ENCODE results near the gene BDH1.
"Not testable (repeated sequence)": the region's sequence is repeated elsewhere in the genome, so short reads cannot be mapped to it uniquely, and the experiment has no call there.

Gene BDH1

DNA sequence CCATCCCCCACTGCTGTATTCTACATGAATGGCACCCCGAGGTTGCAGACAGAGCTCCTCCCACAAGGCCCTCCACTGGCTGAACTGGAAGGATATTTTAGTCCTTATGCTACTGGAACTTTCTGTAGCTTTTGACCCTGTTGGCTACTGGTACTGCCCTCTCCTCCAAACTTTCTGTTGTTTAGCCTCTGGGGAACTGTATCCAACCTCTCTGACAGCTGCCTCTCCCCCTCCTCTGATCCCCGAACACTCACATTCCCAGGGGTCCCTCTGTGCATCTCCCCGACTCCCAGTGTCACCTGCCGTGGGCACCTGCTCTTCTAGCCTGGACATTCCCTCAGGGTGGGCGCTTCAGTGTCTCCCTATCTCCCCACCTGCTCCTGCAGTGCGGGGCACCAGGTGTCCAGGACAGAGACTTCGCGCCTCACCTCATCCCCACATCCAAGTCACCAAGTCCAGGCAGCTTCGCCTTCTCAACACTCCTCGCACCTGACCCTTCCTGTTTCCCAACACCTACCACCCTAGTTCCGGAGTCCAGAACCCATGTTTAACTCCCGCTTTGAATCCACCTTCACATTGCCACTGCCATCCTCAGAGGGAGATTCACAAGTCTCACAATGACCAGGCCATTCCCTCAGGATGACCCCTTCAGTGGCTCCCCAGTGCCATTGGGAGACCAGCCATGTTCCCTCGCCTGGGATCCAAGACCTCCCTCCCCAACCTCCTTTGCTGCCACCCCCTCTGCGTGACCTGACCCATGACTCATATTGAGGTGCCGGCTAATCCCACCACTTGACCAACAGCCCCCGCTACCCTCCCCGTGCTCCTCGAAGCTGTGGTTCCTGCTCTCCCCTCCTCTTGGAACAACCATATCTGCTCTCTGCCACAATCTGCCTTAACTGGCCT lies 34.2 kb downstream of the BDH1 start:
- no peak for DNase-seq (ENCODE audit: low read depth in 1 of 2, low spot score in 1 of 2)

DNA sequence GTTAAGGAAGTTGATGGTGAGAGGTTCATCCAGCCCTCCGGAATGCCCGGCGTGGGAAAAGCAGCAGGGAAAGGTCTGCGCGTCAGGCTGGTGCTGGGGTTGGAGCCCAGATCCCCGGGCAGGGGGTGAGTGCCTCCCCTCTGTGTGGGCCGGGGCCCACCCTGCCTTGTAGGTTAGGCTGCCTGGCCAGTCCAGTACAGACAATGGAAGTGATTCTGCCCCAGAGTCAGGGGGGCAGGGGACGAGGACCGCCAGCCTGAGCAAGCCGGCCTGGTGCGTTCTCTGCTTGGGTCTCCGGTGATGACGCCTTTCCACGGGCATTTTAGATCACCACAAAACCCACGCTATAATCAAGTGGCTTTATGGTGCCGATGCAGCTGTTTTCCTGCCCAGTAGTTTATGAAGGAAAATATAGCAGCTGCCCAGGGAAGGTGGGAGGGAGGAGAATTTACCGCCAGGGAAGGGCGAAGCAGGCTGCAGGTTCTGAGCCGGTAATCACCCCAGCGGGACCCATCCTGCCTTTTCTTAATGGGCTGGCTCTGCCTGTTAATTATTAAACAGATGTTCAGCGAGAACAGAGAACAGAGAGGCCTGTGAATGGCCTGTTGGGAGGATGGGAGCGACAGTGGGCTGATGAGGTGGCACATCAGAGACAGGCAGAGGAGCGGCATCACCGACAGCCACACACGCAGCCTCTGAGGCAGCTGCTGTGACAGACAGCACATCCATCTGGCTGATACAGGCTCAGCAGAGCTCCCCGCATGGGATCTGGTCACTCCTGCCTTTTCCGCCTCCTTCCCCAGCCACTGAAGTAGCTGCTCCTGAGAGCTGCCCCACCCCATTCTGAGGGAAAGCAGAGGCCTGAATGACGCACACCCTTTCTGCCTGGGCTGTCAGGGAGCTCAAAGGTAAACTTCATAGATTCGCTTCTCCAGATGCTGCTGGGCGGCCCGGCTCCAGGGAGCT lies 35.2 kb downstream of the BDH1 start:
- no peak for DNase-seq (ENCODE audit: low read depth in 1 of 2, low spot score in 1 of 2)

DNA sequence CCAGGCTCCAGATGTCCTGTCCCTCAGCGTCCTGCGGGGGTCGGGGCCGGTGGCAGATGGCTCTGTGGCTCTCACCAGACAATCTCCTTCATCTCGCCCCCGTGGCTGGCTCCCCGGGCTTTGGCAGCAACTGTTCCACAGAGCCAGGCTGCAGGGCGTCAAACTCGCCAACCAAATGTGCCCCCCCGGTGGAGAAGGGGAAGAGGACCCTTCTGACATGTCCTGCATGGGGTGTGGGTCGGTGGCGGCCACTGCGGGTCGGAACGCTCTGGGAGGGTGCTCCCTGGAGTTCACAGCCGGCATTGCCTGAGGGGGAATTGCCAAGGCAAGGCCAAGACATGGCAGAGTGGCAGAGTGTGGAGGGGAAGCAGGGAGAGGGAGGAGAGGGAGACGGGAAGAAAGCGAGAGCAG lies 36.0 kb downstream of the BDH1 start:
- no peak for DNase-seq (ENCODE audit: low read depth in 1 of 2, low spot score in 1 of 2)

DNA sequence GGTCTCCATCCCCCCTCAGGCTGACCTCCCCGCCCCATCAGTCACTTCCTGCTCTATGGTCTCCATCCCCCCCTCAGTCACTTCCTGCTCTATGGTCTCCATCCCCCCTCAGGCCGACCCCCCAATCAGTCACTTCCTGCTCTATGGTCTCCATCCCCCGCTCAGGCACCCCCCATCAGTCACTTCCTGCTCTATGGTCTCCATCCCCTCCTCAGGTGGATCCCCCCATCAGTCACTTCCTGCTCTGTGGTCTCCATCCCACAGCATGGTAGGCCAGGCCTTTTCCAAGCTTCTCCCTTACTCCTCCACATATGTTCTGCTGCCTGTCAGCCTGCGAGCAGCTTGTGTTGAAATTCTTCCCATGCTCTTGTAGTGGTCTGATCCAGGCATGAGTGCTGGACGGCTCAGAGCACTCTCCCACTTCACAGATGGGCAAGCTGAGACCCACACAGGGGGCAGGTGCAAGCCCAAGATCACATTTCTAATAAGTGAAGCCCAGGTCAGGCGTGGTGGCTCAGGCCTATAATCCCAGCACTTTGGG lies 36.8 kb downstream of the BDH1 start:
- DNase-seq (ENCODE audit: low read depth in 1 of 2, low spot score in 1 of 2): no peak

DNA sequence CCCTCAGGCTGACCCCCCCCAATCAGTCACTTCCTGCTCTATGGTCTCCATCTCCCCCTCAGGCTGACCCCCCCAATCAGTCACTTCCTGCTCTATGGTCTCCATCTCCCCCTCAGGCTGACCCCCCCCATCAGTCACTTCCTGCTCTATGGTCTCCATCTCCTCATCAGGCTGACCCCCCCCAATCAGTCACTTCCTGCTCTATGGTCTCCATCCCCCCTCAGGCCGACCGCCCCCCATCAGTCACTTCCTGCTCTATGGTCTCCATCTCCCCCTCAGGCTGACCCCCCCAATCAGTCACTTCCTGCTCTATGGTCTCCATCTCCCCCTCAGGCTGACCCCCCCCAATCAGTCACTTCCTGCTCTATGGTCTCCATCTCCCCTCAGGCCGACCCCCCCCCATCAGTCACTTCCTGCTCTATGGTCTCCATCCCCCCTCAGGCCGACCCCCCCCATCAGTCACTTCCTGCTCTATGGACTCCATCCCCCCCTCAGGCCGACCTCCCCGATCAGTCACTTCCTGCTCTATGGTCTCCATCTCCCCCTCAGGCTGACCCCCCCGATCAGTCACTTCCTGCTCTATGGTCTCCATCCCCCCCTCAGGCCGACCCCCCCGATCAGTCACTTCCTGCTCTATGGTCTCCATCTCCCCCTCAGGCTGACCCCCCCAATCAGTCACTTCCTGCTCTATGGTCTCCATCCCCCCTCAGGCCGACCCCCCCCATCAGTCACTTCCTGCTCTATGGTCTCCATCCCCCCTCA lies 37.7 kb downstream of the BDH1 start:
- not testable (repeated sequence) for DNase-seq (ENCODE audit: low read depth in 1 of 2, low spot score in 1 of 2)

DNA sequence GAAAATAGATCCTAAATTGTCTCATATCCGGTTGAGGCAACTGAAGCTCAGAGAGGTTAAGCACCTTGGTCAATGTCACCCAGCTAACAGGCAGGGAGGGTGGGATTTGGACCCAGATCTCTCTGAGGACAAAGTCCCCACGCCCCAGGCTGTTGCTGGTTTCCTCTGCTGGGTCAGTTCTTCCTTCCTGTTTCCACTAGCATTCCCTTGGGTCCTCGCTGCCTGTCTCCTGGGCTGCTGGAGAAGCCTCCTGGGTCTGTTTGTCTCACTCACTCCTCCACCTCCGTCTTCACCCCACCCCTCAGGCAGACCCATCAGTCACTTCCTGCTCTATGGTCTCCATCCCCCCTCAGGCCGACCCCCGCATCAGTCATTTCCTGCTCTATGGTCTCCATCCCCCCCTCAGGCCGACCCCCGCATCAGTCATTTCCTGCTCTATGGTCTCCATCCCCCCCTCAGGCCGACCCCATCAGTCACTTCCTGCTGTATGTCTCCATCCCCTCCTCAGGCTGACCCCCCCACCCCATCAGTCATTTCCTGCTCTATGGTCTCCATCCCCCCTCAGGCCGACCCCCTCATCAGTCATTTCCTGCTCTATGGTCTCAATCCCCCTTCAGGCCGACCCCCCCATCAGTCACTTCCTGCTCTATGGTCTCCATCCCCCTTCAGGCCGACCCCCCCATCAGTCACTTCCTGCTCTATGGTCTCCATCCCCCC lies 38.7 kb downstream of the BDH1 start:
- not testable (repeated sequence) for DNase-seq (ENCODE audit: low read depth in 1 of 2, low spot score in 1 of 2)

DNA sequence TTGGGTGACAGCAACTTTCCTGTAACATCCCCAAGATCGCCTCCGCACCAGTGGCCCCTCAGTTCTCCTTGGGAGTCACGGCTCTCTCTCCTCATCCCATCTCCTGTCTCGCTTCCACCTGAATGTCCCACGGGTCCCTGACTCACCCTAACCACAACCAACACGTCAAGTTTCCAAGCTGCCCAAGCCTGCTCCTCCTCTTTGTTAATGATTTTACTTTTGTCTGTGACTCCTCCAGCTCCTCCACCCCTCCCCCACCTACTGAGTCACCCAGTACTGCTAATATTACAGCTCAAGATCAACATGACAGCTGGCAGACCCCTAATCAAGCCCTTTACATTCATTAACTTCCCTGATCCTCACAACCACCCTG lies 39.3 kb downstream of the BDH1 start:
- no peak for DNase-seq (ENCODE audit: low read depth in 1 of 2, low spot score in 1 of 2)

DNA sequence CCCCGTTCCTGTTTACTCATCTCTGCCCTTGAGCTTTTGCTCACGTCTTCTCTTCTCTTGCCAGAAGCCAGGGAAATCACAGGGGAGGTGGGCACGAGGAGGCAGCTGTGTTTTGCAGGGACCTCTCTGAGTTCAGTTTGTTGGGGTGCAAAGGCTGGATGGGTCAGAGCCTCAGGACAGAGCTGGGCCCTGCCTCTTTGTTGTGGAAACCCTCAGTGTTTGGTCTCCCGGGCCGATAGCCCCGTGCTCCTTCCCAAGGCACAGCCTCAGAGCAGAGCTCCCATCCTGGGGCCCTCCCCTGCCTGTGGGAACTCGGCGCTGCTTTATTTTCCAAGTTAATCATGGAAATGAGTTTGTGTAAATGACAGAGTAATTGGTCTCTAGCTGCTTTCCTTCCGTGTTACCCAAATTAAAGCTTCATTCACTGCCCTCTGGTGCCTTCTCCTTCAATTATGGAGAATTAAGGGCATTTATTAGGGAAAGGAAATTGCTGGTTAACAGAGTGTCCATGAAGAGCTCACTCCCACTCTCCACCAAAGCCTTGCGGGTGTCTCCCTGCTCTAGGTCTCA lies 40.9 kb downstream of the BDH1 start:
- no peak for DNase-seq (ENCODE audit: low read depth in 1 of 2, low spot score in 1 of 2)

DNA sequence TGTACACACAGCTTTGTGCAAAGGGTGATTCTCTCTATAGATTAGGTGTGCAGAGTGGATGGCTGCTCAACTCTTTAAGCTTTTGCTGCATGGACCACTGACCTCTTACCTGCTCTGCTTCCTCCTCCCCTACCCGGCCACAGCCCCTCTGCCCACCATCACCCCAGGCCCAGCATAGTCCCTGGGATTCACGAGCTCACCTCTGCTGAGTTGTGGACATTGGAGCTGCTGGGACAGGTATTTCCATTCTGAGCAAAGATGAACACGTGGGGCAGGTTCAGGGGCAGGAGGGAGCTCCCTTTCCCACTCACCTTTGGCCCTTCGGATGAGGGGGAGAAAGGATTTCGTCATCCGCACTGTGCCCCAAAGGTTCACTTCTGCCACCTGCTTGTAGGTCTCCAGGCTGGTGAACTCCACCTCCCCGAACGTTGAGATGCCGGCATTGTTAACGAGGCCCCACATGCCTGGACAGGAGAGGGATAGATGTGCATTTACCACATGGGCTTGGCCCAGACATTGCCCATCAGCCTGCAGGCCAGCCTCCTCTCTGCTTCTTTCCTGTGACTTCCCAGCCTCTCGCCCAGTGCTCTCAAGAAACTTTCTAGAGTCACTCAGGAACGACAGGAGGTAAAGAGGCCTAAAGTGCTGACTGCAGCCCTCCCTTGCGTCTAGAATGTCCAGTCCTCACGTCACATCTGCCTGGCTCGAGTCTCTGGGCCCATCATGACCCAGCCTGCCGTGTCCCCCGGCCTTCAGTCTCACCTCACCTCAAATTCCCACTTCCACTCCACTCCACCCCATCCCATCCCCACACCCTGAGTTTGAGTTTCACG lies 41.6 kb downstream of the BDH1 start:
- DNase-seq (ENCODE audit: low read depth in 1 of 2, low spot score in 1 of 2): no peak

DNA sequence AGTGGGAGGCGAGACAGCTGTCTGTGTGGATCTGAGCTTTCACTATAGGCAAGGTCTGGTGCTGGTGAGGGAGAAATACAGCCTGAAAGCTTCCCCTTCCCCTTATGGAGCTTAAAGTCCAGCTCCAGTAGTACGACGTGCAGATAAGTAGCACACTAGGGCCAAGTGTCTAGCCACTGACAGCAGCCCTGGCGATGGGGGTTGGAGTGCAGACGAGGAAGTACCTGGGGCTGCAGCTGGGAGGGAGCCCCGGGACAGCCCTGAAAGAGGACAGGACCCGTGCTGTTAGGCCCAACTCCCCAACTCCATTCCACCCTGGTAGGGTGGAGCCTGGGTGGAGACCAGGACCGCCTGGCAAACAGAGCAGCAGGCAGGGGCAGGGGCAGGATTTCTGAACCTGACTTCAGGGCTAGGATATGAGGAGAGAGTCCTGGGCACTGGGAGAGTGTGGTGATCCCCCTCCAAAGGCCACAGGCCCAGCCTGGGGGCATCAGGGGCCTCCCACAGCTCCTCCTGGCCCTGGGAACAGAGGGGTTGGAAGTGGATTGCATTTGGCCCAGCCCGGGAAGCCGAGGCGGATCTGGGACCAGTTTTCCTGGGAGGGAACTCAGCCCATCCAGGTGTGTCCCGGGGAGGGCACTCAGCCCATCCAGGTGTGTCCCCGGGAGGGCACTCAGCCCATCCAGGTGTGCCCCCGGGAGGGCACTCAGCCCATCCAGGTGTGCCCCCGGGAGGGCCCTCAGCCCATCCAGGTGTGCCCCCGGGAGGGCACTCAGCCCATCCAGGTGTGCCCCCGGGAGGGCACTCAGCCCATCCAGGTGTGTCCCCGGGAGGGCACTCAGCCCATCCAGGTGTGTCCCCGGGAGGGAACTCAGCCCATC lies 42.8 kb downstream of the BDH1 start:
- DNase-seq (ENCODE audit: low read depth in 1 of 2, low spot score in 1 of 2): no peak

DNA sequence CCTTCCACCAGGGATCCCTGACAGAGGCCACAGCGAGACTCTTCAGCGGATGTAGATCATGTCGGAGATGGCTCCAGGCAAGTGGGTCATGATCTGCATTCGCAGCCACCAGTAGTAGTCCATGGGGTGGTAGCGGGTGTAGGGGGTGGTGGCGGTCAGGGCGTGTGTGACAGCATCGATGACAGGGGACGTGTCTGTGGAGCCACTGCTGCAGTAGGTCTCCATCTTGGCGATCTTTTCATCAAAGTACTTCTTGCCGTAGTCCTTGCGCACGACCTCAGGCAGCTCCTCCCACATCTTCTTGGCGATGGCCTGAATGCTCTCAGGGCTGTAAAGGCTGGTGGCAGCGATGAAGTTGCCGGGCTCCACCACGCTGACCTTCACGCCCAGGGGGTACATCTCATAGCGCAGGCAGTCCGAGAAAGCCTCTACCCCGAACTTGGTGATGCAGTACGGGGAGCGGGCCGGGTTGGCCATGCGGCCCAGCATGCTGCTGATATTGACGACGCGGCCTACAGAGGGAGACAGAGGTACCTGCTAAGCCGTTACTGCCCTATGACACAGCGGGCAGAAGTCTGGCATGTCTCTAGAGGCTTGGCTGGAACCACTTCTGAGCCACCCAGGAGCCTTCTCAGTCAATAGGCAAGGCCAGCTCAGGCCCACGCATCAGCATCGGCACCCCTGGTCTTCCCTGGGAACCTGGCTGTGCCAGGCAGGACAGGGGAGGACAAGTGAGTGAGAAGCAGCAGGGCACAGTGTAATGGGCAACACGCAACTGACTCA lies 43.7 kb downstream of the BDH1 start:
- no peak for DNase-seq (ENCODE audit: low read depth in 1 of 2, low spot score in 1 of 2)

DNA sequence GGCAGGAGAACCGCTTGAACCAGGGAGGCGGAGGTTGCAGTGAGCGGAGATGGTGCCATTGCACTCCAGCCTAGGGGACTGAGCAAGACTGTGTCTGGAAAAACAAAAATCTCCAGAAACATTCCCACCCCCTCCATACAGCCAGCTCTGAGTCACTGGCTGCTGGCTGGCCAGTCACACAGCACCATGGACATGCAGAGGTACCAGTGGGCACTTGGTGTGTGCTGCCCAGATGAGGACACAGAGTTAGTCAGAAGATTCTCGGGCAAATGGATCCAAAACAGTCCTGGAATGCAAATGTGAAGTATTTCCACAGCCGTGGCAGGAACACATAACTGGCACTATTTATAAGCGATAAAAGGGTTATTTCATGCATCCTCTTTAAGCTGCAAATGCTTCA lies 44.6 kb downstream of the BDH1 start:
- DNase-seq (ENCODE audit: low read depth in 1 of 2, low spot score in 1 of 2): no peak

DNA sequence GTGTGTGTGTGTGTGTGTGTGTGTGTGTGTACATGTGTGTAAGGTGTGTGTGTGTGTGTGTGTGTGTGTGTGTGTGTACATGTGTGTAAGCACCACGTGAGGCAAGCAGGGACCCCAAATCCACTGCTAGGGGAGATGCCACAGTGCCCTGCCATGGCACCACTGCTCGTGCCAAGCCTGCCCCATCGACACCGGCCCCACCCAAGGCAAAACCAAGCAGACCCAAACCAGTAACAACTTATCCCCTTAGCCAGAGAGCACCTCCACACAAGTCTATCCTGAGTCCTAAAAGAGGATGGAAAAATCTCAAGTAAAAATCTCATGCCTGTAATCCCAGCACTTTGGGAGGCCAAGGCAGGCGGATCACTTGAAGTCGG lies 45.1 kb downstream of the BDH1 start:
- no peak for DNase-seq (ENCODE audit: low read depth in 1 of 2, low spot score in 1 of 2)

DNA sequence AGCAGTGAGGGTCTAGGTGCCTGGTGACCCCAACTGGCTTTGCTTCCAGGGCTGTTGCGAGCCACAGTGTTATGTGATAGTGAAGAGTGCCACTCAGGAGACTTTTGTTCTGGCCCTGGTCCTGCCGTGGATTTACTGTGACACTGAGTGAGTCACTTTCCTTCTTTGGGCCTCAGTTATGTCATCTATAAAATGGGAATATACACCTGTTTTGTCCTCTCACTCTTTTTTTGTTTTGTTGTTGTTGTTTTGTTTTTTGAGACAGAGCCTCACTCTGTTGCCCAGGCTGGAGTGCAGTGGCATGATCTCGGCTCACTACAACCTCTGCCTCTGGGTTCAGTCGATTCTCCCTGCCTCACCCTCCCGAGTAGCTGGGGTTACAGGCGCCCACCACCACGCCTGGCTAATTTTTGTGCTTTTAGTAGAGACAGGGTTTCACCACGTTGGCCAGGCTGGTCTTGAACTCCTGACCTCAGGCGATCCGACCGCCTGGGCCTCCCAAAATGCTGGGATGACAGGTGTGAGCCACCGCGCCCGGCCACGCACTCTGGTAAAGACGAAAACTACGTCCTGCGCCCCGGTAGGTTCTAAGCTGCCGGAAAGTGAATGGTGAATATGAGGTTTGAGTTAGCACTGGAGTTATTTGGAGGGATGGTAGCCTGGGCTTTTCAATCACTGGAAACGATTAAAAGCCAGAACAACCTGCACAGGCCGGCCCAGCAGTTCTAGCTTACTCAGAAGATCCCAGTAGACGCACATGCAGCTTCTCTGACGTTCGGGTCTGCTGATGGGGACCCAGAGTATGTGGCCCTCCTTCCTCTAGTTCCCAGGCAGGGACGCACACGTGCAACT lies 46.6 kb downstream of the BDH1 start:
- no peak for DNase-seq (ENCODE audit: low read depth in 1 of 2, low spot score in 1 of 2)

DNA sequence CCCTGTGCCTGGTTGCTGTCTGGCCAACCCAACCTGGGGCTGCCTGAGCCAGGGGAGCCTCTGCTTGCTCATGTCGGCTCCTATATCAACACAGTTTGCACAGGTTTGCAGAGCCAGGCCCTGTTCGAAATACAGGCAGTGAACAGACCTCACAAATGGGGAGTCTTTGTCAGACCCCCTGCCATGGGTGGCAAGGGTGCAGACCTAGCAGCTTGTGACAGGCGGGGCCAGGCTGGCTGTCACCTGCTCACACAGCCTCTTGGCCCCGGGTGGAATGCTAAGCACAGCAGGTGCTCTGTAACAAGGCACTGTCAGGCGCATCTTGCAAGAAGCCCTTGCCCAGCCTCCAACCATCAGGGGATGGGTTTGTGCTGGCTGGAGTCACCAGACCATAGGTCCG lies 47.3 kb downstream of the BDH1 start:
- no peak for DNase-seq (ENCODE audit: low read depth in 1 of 2, low spot score in 1 of 2)

DNA sequence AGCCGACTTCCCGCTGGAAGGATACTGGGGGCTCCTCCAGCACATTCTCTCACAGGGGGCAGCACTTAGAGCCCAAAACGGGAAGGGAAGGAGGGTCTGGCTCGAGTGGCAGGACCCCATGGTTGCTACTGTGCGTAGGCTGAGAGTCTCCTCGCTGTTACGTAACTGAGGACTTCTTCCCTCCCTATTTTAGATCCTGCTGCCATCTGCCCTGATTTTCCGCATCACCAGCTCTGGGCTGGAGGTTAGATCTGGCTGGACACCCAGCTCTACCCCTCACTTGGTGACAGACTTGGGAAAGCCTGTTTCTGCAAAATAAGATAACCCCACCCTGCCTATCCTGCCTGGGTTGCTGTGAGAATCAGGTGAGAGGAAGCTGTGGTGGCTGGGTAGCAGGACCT lies 47.7 kb downstream of the BDH1 start:
- DNase-seq (ENCODE audit: low read depth in 1 of 2, low spot score in 1 of 2): no peak

DNA sequence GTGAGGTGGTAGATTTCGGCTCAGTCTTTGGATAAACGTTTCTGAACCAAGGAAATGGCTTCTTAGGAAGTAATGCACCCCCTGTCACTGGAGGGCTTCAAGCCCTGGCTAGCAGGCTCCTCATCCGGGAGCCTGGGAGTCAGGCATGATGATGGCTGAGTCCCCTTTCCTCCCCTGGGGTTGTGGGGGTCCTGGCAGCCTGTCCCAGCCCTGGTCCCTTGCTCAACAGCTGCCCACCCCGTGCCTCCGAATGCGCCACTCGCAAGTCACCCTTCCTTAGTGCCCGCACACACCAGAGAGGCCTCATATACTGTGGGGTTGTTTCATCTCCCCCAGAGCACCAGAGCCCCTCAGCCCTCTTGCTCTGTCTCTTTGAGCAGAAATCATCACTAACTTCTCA lies 48.2 kb downstream of the BDH1 start:
- no peak for DNase-seq (ENCODE audit: low read depth in 1 of 2, low spot score in 1 of 2)
